Breast epithelium (tissue), 3 donors: ENCODE data around the gene PIK3C2G.

ENCODE experiments used
- CTCF ChIP-seq, 3 donors: fragments of 450-650 bp; IDR thresholded peaks; one replicate each; pipeline ENCODE4 v1.5.1; 2016 to 2017; ENCODE audit warnings: antibody characterized with exemption in 3 of 3, mild to moderate bottlenecking in 3 of 3, moderate library complexity in 3 of 3
- POLR2A ChIP-seq: fragments of 450-650 bp; IDR thresholded peaks from one replicate; pipeline ENCODE4 v1.6.1; 2016; ENCODE audit warnings: antibody characterized with exemption, mild to moderate bottlenecking, moderate library complexity

- peak in 2 of 3 donors; percentile 52 to 67 for TF ChIP-seq CTCF (IDR thresholded peaks at IDR 0.05)
- no peak for TF ChIP-seq POLR2A
Observed at GRCh38 chr12:18320036-18320617, 58.8 kb downstream of the PIK3C2G start.
